ENCODE measurements around the gene MYOD1.

GRCh38 chr11:17763244-17763643 lies 43.9 kb downstream of the MYOD1 start:
- TF ChIP-seq POLR2A (IDR thresholded peaks at IDR 0.05) (no peak), CTCF (IDR thresholded peaks at IDR 0.05) (no peak)
